ENCODE measurements around the gene LRPAP1.
A peak's percentile ranks its signal among the peaks of the same experiment; 100 is the strongest.

LRPAP1 gene

GRCh38 chr4:3492741-3493719 is 39.2 kb downstream of the LRPAP1 start:
- no peak overlapping the region for H3K4me3 ChIP-seq (ENCODE audit: low read depth, low read length)
- ChIA-PET CTCF (interaction anchor here (1.2 to 2.1 kb wide), 3 partner anchors 12 to 146 kb away, joined by 4 to 27 read pairs (median 17); no protein-coding TSS in a partner anchor), POLR2A (no interaction called here)
- DNase-seq (ENCODE audit: low read depth, low spot score): no peak
- TF ChIP-seq, protein P1, sequence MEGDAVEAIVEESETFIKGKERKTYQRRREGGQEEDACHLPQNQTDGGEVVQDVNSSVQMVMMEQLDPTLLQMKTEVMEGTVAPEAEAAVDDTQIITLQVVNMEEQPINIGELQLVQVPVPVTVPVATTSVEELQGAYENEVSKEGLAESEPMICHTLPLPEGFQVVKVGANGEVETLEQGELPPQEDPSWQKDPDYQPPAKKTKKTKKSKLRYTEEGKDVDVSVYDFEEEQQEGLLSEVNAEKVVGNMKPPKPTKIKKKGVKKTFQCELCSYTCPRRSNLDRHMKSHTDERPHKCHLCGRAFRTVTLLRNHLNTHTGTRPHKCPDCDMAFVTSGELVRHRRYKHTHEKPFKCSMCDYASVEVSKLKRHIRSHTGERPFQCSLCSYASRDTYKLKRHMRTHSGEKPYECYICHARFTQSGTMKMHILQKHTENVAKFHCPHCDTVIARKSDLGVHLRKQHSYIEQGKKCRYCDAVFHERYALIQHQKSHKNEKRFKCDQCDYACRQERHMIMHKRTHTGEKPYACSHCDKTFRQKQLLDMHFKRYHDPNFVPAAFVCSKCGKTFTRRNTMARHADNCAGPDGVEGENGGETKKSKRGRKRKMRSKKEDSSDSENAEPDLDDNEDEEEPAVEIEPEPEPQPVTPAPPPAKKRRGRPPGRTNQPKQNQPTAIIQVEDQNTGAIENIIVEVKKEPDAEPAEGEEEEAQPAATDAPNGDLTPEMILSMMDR (IDR thresholded peaks at IDR 0.05; ENCODE audit: insufficient read depth, low read length, missing control alignments): no peak

- H3K4me3 ChIP-seq (ENCODE audit: low read depth, low read length): no peak overlapping the region
- TF ChIP-seq, protein P1 (IDR thresholded peaks at IDR 0.05; ENCODE audit: insufficient read depth, low read length, missing control alignments): no peak
- POLR2A ChIA-PET: no interaction called here
- peak; percentile 7 for DNase-seq (ENCODE audit: low read depth, low spot score)
- CTCF ChIA-PET: interaction anchor here (1.2 to 2.1 kb wide), 2 partner anchors 11 to 145 kb away, joined by 4 to 27 read pairs; no protein-coding TSS in a partner anchor
Observed at GRCh38 chr4:3491681-3492405, 40.4 kb downstream of the LRPAP1 start.

DNA sequence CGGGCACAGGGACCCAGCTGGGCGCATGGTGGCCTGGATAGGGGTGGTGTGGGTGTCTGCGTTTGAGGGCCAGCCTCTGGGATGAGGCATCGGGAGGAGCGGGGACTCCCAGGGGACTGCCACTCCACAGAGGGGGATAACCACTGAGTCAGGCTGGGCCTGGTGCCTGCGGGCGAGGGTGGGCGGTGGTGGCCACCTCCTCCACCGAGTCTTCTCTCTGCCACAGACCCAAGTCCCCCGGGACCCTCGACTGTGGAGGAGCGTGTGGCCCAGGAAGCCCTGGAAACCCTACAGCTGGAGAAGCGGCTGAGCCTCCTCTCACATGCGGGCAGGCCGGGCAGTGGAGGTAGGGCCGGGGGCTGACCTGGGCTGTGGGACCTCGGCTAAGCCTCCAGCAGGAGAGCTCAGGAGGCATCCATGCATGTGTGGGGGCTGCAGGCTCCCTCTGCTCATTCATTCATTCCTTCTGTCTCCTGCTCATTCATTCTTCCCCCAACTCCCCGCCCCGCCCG is 42.7 kb downstream of the LRPAP1 start:
- CTCF ChIA-PET: interaction anchor here (1.4 kb wide), 1 partner anchor 9 kb away, joined by 7 read pairs; no protein-coding TSS in a partner anchor
- TF ChIP-seq, protein P1 (IDR thresholded peaks at IDR 0.05; ENCODE audit: insufficient read depth, low read length, missing control alignments): no peak
- no peak overlapping the region for H3K4me3 ChIP-seq (ENCODE audit: low read depth, low read length)
- POLR2A ChIA-PET: no interaction called here
- DNase-seq (ENCODE audit: low read depth, low spot score): no peak

DNA sequence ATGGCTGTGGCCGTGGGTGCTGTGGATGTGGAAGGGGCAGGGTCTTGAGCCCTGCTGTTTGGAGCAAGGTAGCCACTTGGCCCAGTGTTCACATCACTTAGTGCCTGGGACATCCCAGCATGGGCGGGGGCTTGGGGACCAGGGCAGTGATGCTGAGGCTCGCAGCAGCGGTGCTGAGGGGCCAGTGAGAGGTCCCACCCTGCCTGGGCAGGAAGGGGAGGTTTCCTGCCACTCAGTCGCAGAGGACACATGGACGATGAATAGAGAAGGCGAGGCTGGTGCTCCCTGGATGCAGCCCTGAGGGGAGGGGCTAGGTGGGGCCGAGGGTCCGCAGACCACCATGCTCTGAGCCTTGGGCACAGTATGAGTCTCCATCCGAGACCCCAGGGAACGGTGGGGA is 43.4 kb downstream of the LRPAP1 start:
- CTCF ChIA-PET: interaction anchor here (1.4 kb wide), 1 partner anchor 8 kb away, joined by 7 read pairs; no protein-coding TSS in a partner anchor
- DNase-seq (ENCODE audit: low read depth, low spot score): no peak
- no peak overlapping the region for H3K4me3 ChIP-seq (ENCODE audit: low read depth, low read length)
- POLR2A ChIA-PET: no interaction called here
- TF ChIP-seq, protein P1 (IDR thresholded peaks at IDR 0.05; ENCODE audit: insufficient read depth, low read length, missing control alignments): no peak

GRCh38 chr4:3487861-3488260 is 44.4 kb downstream of the LRPAP1 start:
- CTCF ChIA-PET: no interaction called here
- TF ChIP-seq, protein P1 (IDR thresholded peaks at IDR 0.05; ENCODE audit: insufficient read depth, low read length, missing control alignments): no peak
- POLR2A ChIA-PET: no interaction called here
- DNase-seq (ENCODE audit: low read depth, low spot score): no peak
- no peak overlapping the region for H3K4me3 ChIP-seq (ENCODE audit: low read depth, low read length)
